Body of pancreas (tissue), 4 donors: Measurements from ENCODE around the gene CCDC127. TPM values are rescaled to one million over a fixed set of nuclear protein-coding genes. Genes with fewer than 3 reads are reported as not detected.

Source experiments
- ATAC-seq: fragments of 150-250 bp; one replicate; pipeline ENCODE4 v1.9.1; 2016
- DNase-seq, 4 donors: peaks; one replicate each; pipeline ENCODE4 v3.0.0-alpha.2; 2019
- H3K27ac ChIP-seq, 4 donors: fragments of 200-600 bp; sonication (generic); 1 replicate in 3 of 4; 2 replicates in 1 of 4; pipeline versions ENCODE4 v1.5.1 to v1.6.1; 2016 to 2019; ENCODE audit warnings: mild to moderate bottlenecking in 1 of 4, mixed read lengths in 1 of 4, moderate library complexity in 1 of 4
- H3K27me3 ChIP-seq, 2 donors: fragments of 200-600 bp; sonication (generic); one replicate each; pipeline ENCODE4 v1.6.0; 2016; ENCODE audit warnings: mild to moderate bottlenecking in 1 of 2
- H3K36me3 ChIP-seq, 2 donors: fragments of 200-600 bp; sonication (generic); replicated peaks in 1 of 2; 2 replicates each; pipeline ENCODE4 v1.5.1; 2016; ENCODE audit warnings: low read depth in 2 of 2; ENCODE audit not compliant: insufficient read depth in 1 of 2
- H3K4me1 ChIP-seq: fragments of 200-600 bp; sonication (generic); one replicate; pipeline ENCODE4 v1.6.0; 2016
- H3K4me3 ChIP-seq, 2 donors: fragments of 200-600 bp; sonication (generic); 1 replicate in 1 of 2; 2 replicates in 1 of 2; pipeline ENCODE4 v1.5.1; 2016 to 2019
- H3K9me3 ChIP-seq, 3 donors: fragments of 200-600 bp; sonication (generic); 1 replicate in 2 of 3; 2 replicates in 1 of 3; pipeline ENCODE4 v1.5.1; 2016
- CTCF ChIP-seq, 7 experiments: fragments of 450-650 bp in 4 of 7; fragments of 200-600 bp in 3 of 7; sonication (generic) in 3 of 7; IDR thresholded peaks; one replicate each; pipeline ENCODE4 v1.5.1; 2016 to 2019; ENCODE audit warnings: antibody characterized with exemption in 7 of 7
- POLR2A ChIP-seq, 3 donors: fragments of 450-650 bp; IDR thresholded peaks; one replicate each; pipeline ENCODE4 v1.6.1; 2016; ENCODE audit warnings: antibody characterized with exemption in 3 of 3, mild to moderate bottlenecking in 2 of 3
- WGBS, 2 donors: methylation state at CpG; one replicate each; pipeline ENCODE4 v1.1.5; 2017; 5-methylcytosine and 5-hydroxymethylcytosine counted together
- intact Hi-C: fragments of 100-400 bp; cut with DNase I; formaldehyde crosslinking; loops from one replicate; pipeline ENCODE4 v1.15.1; 2023
- total RNA-seq, 2 donors: library from RNA; depleted of rRNA; stranded (reverse); fragments of >200 nt; gene quantifications; one replicate each; pipeline ENCODE4 v1.1.0, GENCODE V29; 2016

CCDC127 gene
- total RNA-seq, 2 donors from 2014 or later, result 3.9 to 4.0 TPM

- Histone ChIP-seq H3K4me3 (no peak overlapping the region), H3K36me3 (no peaks in the 10 kb centered on the region), H3K4me1 (no peaks in the 10 kb centered on the region), H3K9me3 (no peaks in the 10 kb centered on the region), H3K27ac (no peak overlapping the region), H3K27me3 (no peaks in the 10 kb centered on the region)
- no peak for DNase-seq
- ATAC-seq, result no peak
- intact Hi-C loops, result no loop called here
- TF ChIP-seq POLR2A (IDR thresholded peaks at IDR 0.05) (no peak), CTCF (IDR thresholded peaks at IDR 0.05) (no peak)
- WGBS, 2 donors, result 69 to 74% methylated on average over 22 to 23 of the region's 23 CpGs
These were observed 56.8 kb downstream of the CCDC127 start for GRCh38 chr5:160921-161802.

GRCh38 chr5:160173-160510 is 57.8 kb downstream of the CCDC127 start:
- TF ChIP-seq POLR2A (IDR thresholded peaks at IDR 0.05) (no peak), CTCF (IDR thresholded peaks at IDR 0.05) (no peak)
- Histone ChIP-seq H3K4me1 (no peaks in the 10 kb centered on the region), H3K27me3 (no peaks in the 10 kb centered on the region), H3K4me3 (no peak overlapping the region), H3K9me3 (no peaks in the 10 kb centered on the region), H3K36me3 (no peaks in the 10 kb centered on the region), H3K27ac (no peak overlapping the region)
- 74 to 84% methylated on average over 12 to 14 of the region's 14 CpGs for WGBS, 2 donors
- DNase-seq (no peak), ATAC-seq (no peak)
- intact Hi-C loops, result no loop called here

GRCh38 chr5:159448-160172 is 58.3 kb downstream of the CCDC127 start:
- Histone ChIP-seq H3K36me3 (no peaks in the 10 kb centered on the region), H3K27ac (no peak overlapping the region), H3K27me3 (no peaks in the 10 kb centered on the region), H3K4me3 (no peak overlapping the region), H3K4me1 (no peaks in the 10 kb centered on the region), H3K9me3 (no peaks in the 10 kb centered on the region)
- DNase-seq (no peak), ATAC-seq (no peak)
- TF ChIP-seq POLR2A (IDR thresholded peaks at IDR 0.05) (no peak), CTCF (IDR thresholded peaks at IDR 0.05) (no peak)
- intact Hi-C loops, result no loop called here
- WGBS, 2 donors, result 65 to 71% methylated on average over 17 to 19 of the region's 19 CpGs

- 67 to 71% methylated on average over 11 to 17 of the region's 17 CpGs for WGBS, 2 donors
- ATAC-seq, result no peak
- no peaks in the 10 kb centered on the region for H3K36me3 ChIP-seq
- intact Hi-C loops, result no loop called here
- DNase-seq, result no peak
- no peak for TF ChIP-seq POLR2A (IDR thresholded peaks at IDR 0.05)
- TF ChIP-seq CTCF (IDR thresholded peaks at IDR 0.05), result no peak
- H3K4me3 ChIP-seq, result no peak overlapping the region
- H3K27me3 ChIP-seq, result no peaks in the 10 kb centered on the region
- no peaks in the 10 kb centered on the region for H3K9me3 ChIP-seq
- H3K27ac ChIP-seq, result no peak overlapping the region
- H3K4me1 ChIP-seq, result no peaks in the 10 kb centered on the region
These were observed 59.0 kb downstream of the CCDC127 start for GRCh38 chr5:158807-159447.
